Measurements from ENCODE around the gene TMEM97. TPM values are rescaled to one million over a fixed set of nuclear protein-coding genes. Genes with fewer than 3 reads are reported as not detected.
A peak's percentile ranks its signal among the peaks of the same experiment; 100 is the strongest.

TMEM97 gene
- total RNA-seq, 1 experiment from 2014 or later: 55.6 TPM

- TF ChIP-seq REST (IDR thresholded peaks at IDR 0.05; ENCODE audit: low read depth) (no peak), SP1 (IDR thresholded peaks at IDR 0.05; ENCODE audit: low read depth) (peak; percentile 78), SIN3A (IDR thresholded peaks at IDR 0.05; ENCODE audit: low read depth) (peak; percentile 89)
These were observed 16.4 kb downstream of the TMEM97 start, which contains the start of the genes IFT20 and TNFAIP1 (continued) for GRCh38 chr17:28335201-28335958.

- peaks cover 6 to 8% of the 10 kb centered on the region in 2 experiments; a peak in 3 of 4 replicates for H3K36me3 ChIP-seq (ENCODE audit: control insufficient read depth in 1 of 2, insufficient read depth in 2 of 2, low read length in 2 of 2)
- no peak overlapping the region for H2AFZ ChIP-seq (ENCODE audit: low read depth, low read length, poor library complexity, severe bottlenecking)
- CTCF ChIA-PET: interaction anchor here (0.6 to 1.9 kb wide), 8 partner anchors 10 to 235 kb away, joined by 3 to 11 read pairs (median 3); partner anchors contain the start of gene POLDIP2
- peak overlapping the region; percentile 81 for H3K27ac ChIP-seq (ENCODE audit: low read depth, low read length)
- H3K79me2 ChIP-seq (ENCODE audit: insufficient read depth, low read length): peaks cover 32% of the 10 kb centered on the region
- RAD21 ChIA-PET (ENCODE audit: low non-redundant PET in 1 of 2, low total read pairs in 2 of 2, uncharacterized antibody in 2 of 2, unreplicated experiment in 2 of 2): interaction anchor here (1.2 to 2.5 kb wide), 2 partner anchors 21 to 22 kb away, joined by 3 to 9 read pairs; partner anchors contain the start of gene POLDIP2 (in 1 of the 2)
- DNase-seq (ENCODE audit: low read depth, low spot score) (peak; percentile 75), ATAC-seq (peak; percentile 42)
- intact Hi-C loops (cut with micrococcal nuclease): loop anchor here (1.0 to 5.0 kb wide), 2 partner anchors 17 to 104 kb away; partner anchors contain the start of gene TMEM97
- TF ChIP-seq YY1 (IDR thresholded peaks at IDR 0.05; ENCODE audit: extremely low read depth, insufficient replicate concordance, low read depth, low read length): no peak
- TF ChIP-seq SIN3A (IDR thresholded peaks at IDR 0.05; ENCODE audit: low read depth): peak; percentile 30; the same call in 1 of the 2 replicates
- TF ChIP-seq EZH2phosphoT487 (IDR thresholded peaks at IDR 0.05; ENCODE audit: borderline replicate concordance): no peak
- no peak for TF ChIP-seq CEBPB (IDR thresholded peaks at IDR 0.05; ENCODE audit: low read depth)
- peak; percentile 58 for TF ChIP-seq JUND (IDR thresholded peaks at IDR 0.05)
- peak; percentile 20; the same call in 1 of the 2 replicates for TF ChIP-seq EGR1 (IDR thresholded peaks at IDR 0.05; ENCODE audit: low read depth)
- no peak for TF ChIP-seq ZFX (IDR thresholded peaks at IDR 0.05)
- TF ChIP-seq CBX3 (IDR thresholded peaks at IDR 0.05; ENCODE audit: low read depth): no peak
- POLR2A ChIA-PET: interaction anchor here (0.8 to 2.0 kb wide), 5 partner anchors 11 to 69 kb away, joined by 3 to 26 read pairs (median 6); partner anchors contain the start of genes POLDIP2 and TMEM97
- H3K4me1 ChIP-seq (ENCODE audit: control insufficient read depth in 1 of 2, insufficient read depth in 2 of 2, low read length in 2 of 2): peaks cover 16 to 38% of the 10 kb centered on the region in 2 experiments
- no peaks in the 10 kb centered on the region for H3K27me3 ChIP-seq (ENCODE audit: insufficient read depth, low read length)
- H3K4me2 ChIP-seq (ENCODE audit: low read length): peak overlapping the region; percentile 93
- no peaks in the 10 kb centered on the region for H3K9me3 ChIP-seq (ENCODE audit: control insufficient read depth in 1 of 2, insufficient read depth in 1 of 2, low read depth in 1 of 2, low read length in 2 of 2)
- no peaks in the 10 kb centered on the region for H4K20me1 ChIP-seq (ENCODE audit: insufficient read depth)
- H3K9me2 ChIP-seq (ENCODE audit: insufficient read depth): no peaks in the 10 kb centered on the region
- TSS peak; percentile 58 for BruUV-seq (replicated peaks)
- H3K9ac ChIP-seq (ENCODE audit: low read length): peak overlapping the region; percentile 89
- peak overlapping the region; percentile 97 to 99 for H3K4me3 ChIP-seq (replicated peaks in 1 of 2; ENCODE audit: low read depth in 1 of 2, low read length in 2 of 2)
These were observed 17.2 kb downstream of the TMEM97 start for GRCh38 chr17:28335959-28336871.
